ENCODE results near the gene HSD11B1.

The HSD11B1 gene

GRCh38 chr1:209720826-209721225 lies 16.2 kb downstream of the HSD11B1 start:
- no peaks in the 10 kb centered on the region for H4K20me1 ChIP-seq (ENCODE audit: insufficient read depth)
- H3K79me2 ChIP-seq (ENCODE audit: insufficient read depth, low read depth), result no peaks in the 10 kb centered on the region
- H3K27me3 ChIP-seq (ENCODE audit: insufficient read depth, low read depth), result no peaks in the 10 kb centered on the region
- no peak overlapping the region for H2AFZ ChIP-seq (ENCODE audit: low read depth)
- H3K4me2 ChIP-seq, result no peak overlapping the region
- no peak overlapping the region for H3K9ac ChIP-seq
- H3K4me1 ChIP-seq (ENCODE audit: low read depth, poor library complexity, severe bottlenecking), result no peaks in the 10 kb centered on the region
- TF ChIP-seq CTCF (conservative IDR thresholded peaks at IDR 0.05; ENCODE audit: low read depth, low read length), result no peak
- no peak overlapping the region for H3K4me3 ChIP-seq (IDR thresholded peaks at IDR 0.05; ENCODE audit: insufficient read depth, low read depth, low read length)
- H3K36me3 ChIP-seq (ENCODE audit: insufficient read depth), result no peaks in the 10 kb centered on the region
- no peak overlapping the region for H3K27ac ChIP-seq

GRCh38 chr1:209721323-209721722 lies 16.7 kb downstream of the HSD11B1 start:
- H3K4me3 ChIP-seq (IDR thresholded peaks at IDR 0.05; ENCODE audit: insufficient read depth, low read depth, low read length), result no peak overlapping the region
- H3K27me3 ChIP-seq (ENCODE audit: insufficient read depth, low read depth), result no peaks in the 10 kb centered on the region
- H3K27ac ChIP-seq, result no peak overlapping the region
- no peak overlapping the region for H2AFZ ChIP-seq (ENCODE audit: low read depth)
- no peaks in the 10 kb centered on the region for H3K36me3 ChIP-seq (ENCODE audit: insufficient read depth)
- TF ChIP-seq CTCF (conservative IDR thresholded peaks at IDR 0.05; ENCODE audit: low read depth, low read length), result no peak
- no peaks in the 10 kb centered on the region for H3K4me1 ChIP-seq (ENCODE audit: low read depth, poor library complexity, severe bottlenecking)
- H3K4me2 ChIP-seq, result no peak overlapping the region
- no peaks in the 10 kb centered on the region for H4K20me1 ChIP-seq (ENCODE audit: insufficient read depth)
- H3K79me2 ChIP-seq (ENCODE audit: insufficient read depth, low read depth), result no peaks in the 10 kb centered on the region
- H3K9ac ChIP-seq, result no peak overlapping the region

- no peaks in the 10 kb centered on the region for H3K27me3 ChIP-seq (ENCODE audit: insufficient read depth, low read depth)
- H4K20me1 ChIP-seq (ENCODE audit: insufficient read depth), result no peaks in the 10 kb centered on the region
- H3K4me1 ChIP-seq (ENCODE audit: low read depth, poor library complexity, severe bottlenecking), result no peaks in the 10 kb centered on the region
- H3K27ac ChIP-seq, result no peak overlapping the region
- H3K79me2 ChIP-seq (ENCODE audit: insufficient read depth, low read depth), result no peaks in the 10 kb centered on the region
- no peak overlapping the region for H3K9ac ChIP-seq
- no peak overlapping the region for H2AFZ ChIP-seq (ENCODE audit: low read depth)
- H3K4me2 ChIP-seq, result no peak overlapping the region
- no peaks in the 10 kb centered on the region for H3K36me3 ChIP-seq (ENCODE audit: insufficient read depth)
- TF ChIP-seq CTCF (conservative IDR thresholded peaks at IDR 0.05; ENCODE audit: low read depth, low read length), result no peak
- no peak overlapping the region for H3K4me3 ChIP-seq (IDR thresholded peaks at IDR 0.05; ENCODE audit: insufficient read depth, low read depth, low read length)
Measured at GRCh38 chr1:209723265-209723664, 18.6 kb downstream of the HSD11B1 start.

GRCh38 chr1:209723756-209724693 lies 19.4 kb downstream of the HSD11B1 start:
- Histone ChIP-seq H3K4me1 (ENCODE audit: low read depth, poor library complexity, severe bottlenecking) (no peaks in the 10 kb centered on the region), H3K79me2 (ENCODE audit: insufficient read depth, low read depth) (no peaks in the 10 kb centered on the region), H3K27me3 (ENCODE audit: insufficient read depth, low read depth) (no peaks in the 10 kb centered on the region), H3K27ac (no peak overlapping the region), H3K36me3 (ENCODE audit: insufficient read depth) (no peaks in the 10 kb centered on the region), H2AFZ (ENCODE audit: low read depth) (no peak overlapping the region), H3K4me2 (no peak overlapping the region), H4K20me1 (ENCODE audit: insufficient read depth) (no peaks in the 10 kb centered on the region), H3K4me3 (IDR thresholded peaks at IDR 0.05; ENCODE audit: insufficient read depth, low read depth, low read length) (no peak overlapping the region), H3K9ac (no peak overlapping the region)
- TF ChIP-seq CTCF (conservative IDR thresholded peaks at IDR 0.05; ENCODE audit: low read depth, low read length), result no peak

Measured in KMS-11 (cell line).